T-helper 2 cell treated with Interferon-gamma antibody and Interleukin-4, amounts not matched to agents 5 μg/mL and 100 μg/mL, for 36 hours (primary cell): ENCODE results near the gene POLN.

Experiments used
- DNase-seq: peaks from one replicate; pipeline ENCODE4 v3.0.0; 2021; ENCODE audit warnings: low spot score
- H3K27ac Mint-ChIP-seq: one replicate; pipeline ENCODE4 v1.8.0; 2021; ENCODE audit warnings: mild to moderate bottlenecking, mixed read lengths
- H3K27me3 Mint-ChIP-seq: one replicate; pipeline ENCODE4 v1.8.0; 2021; ENCODE audit warnings: low read depth, mixed read lengths
- H3K36me3 Mint-ChIP-seq: one replicate; pipeline ENCODE4 v1.8.0; 2021; ENCODE audit warnings: low read depth, mixed read lengths
- H3K4me1 Mint-ChIP-seq: one replicate; pipeline ENCODE4 v1.8.0; 2021; ENCODE audit warnings: low read depth, mixed read lengths
- H3K4me3 Mint-ChIP-seq: one replicate; pipeline ENCODE4 v1.8.0; 2022; ENCODE audit warnings: mild to moderate bottlenecking, moderate library complexity, mixed read lengths
- H3K9me3 Mint-ChIP-seq: one replicate; pipeline ENCODE4 v1.8.0; 2021; ENCODE audit warnings: mixed read lengths

The POLN gene

GRCh38 chr4:2262145-2262943 lies 20.4 kb upstream of the POLN start:
- no peaks in the 10 kb centered on the region for H3K36me3 Mint-ChIP-seq
- DNase-seq, result peak; percentile 99
- no peaks in the 10 kb centered on the region for H3K9me3 Mint-ChIP-seq
- peak overlapping the region; percentile 86 for H3K27ac Mint-ChIP-seq
- H3K4me3 Mint-ChIP-seq, result peak overlapping the region; percentile 67
- H3K4me1 Mint-ChIP-seq, result no peaks in the 10 kb centered on the region
- H3K27me3 Mint-ChIP-seq, result no peaks in the 10 kb centered on the region

GRCh38 chr4:2261853-2262144 lies 19.9 kb upstream of the POLN start, which contains the start of gene MXD4:
MXD4 (minus strand) TSS chr4:2262109; CDS start chr4:2261980, 129 bp downstream.
- no peaks in the 10 kb centered on the region for H3K27me3 Mint-ChIP-seq
- H3K4me3 Mint-ChIP-seq, result peak within 1 kb of the TSS; percentile 67
- H3K4me1 Mint-ChIP-seq, result no peaks in the 10 kb centered on the region
- no peaks in the 10 kb centered on the region for H3K36me3 Mint-ChIP-seq
- DNase-seq, result peak; percentile 23
- peak within 1 kb of the TSS; percentile 86 for H3K27ac Mint-ChIP-seq
- no peaks in the 10 kb centered on the region for H3K9me3 Mint-ChIP-seq

GRCh38 chr4:2261110-2261852 lies 19.4 kb upstream of the POLN start:
- Mint-ChIP-seq H3K36me3 (no peaks in the 10 kb centered on the region), H3K4me1 (no peaks in the 10 kb centered on the region), H3K27ac (peak overlapping the region; percentile 49), H3K9me3 (no peaks in the 10 kb centered on the region), H3K27me3 (no peaks in the 10 kb centered on the region), H3K4me3 (peak overlapping the region; percentile 60)
- peak; percentile 72 for DNase-seq

- no peaks in the 10 kb centered on the region for H3K36me3 Mint-ChIP-seq
These were observed 18.6 kb upstream of the POLN start for GRCh38 chr4:2260344-2261109.

DNA sequence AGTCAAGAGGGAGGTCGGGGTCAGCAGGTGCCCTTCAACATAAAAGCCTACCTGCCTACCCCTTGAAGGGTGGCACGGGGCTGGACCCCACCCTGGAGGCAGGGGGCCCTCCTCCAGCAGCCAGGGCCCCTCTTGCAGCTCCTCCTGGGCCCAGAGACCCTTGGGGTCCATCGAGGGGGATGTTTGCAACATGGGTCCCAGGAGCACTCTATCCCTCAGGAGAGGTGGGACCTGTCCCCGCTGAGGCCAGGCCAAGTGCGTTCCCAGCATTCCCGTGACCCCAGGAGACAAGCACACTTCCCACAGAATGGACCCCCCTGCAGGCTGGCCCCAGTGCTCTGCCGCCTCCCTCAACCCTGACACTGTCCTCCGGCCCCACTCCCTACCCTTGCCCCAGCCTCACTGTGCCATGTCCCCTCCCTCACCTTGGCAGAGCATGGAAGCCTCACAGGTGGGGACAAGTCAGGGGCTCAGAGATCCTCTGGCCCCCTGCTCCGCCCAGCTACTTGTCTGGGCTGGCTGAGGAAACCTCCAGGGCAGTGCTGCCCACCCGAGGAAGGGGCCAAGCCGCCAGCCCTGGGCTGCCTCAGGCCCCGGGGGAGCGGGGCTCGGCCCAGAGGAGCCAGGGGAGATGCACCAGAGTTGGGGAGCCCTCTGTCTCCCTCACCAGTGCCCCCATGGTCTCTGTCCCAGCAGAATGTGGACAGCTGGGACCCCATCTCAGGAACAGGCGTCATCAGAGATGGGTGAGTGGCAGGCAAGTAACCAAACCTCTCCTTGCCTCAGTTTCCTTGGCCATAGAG lies 17.8 kb upstream of the POLN start:
- no peaks in the 10 kb centered on the region for H3K4me1 Mint-ChIP-seq
- no peaks in the 10 kb centered on the region for H3K36me3 Mint-ChIP-seq
- H3K4me3 Mint-ChIP-seq, result peak overlapping the region; percentile 21
- H3K27ac Mint-ChIP-seq, result no peak overlapping the region
- no peaks in the 10 kb centered on the region for H3K9me3 Mint-ChIP-seq
- no peak for DNase-seq
- H3K27me3 Mint-ChIP-seq, result no peaks in the 10 kb centered on the region

More at GRCh38 chr4:2260344-2261109, 18.6 kb upstream of the POLN start:
- no peak for DNase-seq
- Mint-ChIP-seq H3K27me3 (no peaks in the 10 kb centered on the region), H3K9me3 (no peaks in the 10 kb centered on the region), H3K27ac (peak overlapping the region; percentile 49), H3K4me1 (no peaks in the 10 kb centered on the region), H3K4me3 (peak overlapping the region; percentile 60)

- Mint-ChIP-seq H3K4me3 (no peak overlapping the region), H3K9me3 (no peaks in the 10 kb centered on the region), H3K36me3 (no peaks in the 10 kb centered on the region), H3K27me3 (no peaks in the 10 kb centered on the region), H3K4me1 (no peaks in the 10 kb centered on the region), H3K27ac (no peak overlapping the region)
- DNase-seq, result no peak
These were observed 17.2 kb upstream of the POLN start for GRCh38 chr4:2259036-2259540.

DNA sequence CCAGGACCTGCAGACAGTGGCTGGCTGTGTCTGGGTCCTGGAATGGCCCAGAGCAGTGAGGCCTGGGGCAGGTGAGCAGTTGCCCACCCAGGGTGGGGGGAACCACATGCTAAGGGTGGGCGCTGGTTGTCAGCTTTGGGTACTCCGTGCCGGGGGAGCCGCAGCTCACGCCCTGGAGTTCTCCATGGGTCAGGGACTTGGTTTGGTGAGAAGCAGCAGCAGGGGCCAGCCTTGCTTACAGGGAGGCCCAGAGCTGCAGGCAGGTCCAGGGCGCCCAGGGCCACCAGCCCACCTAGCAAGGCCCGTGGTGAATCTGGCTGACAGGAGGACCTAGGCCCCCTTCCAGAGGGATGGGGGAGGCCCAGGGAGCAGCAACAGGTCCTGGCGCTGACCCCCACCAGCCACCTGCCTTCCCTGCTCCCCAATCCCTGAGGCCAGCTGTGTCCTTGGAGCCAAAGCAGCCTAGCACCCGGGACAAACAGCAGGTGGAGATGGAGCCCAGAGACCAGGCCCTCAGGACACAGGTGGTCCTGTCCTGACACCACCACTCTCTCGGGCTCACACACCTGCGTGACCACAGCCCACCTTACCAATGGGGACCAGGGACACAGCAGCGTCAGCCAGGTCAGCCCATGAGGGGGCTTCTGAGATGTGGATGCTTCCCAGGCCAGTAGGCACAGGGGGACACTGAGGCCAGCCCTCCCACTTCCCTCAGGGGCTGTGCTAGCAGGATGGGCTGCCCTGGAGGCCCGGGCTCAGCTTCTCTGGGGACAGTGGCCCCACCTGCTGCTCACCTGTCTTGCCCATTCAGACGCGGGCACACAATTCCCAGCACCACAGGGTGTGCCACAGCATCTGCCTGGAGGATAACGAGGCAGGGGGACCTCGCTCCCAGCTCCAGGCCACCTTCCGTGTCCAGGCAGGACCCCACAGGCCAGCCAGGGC lies 16.4 kb upstream of the POLN start:
- no peaks in the 10 kb centered on the region for H3K27me3 Mint-ChIP-seq
- no peak overlapping the region for H3K4me3 Mint-ChIP-seq
- no peaks in the 10 kb centered on the region for H3K4me1 Mint-ChIP-seq
- no peak overlapping the region for H3K27ac Mint-ChIP-seq
- no peaks in the 10 kb centered on the region for H3K9me3 Mint-ChIP-seq
- no peak for DNase-seq
- H3K36me3 Mint-ChIP-seq, result no peaks in the 10 kb centered on the region

GRCh38 chr4:2257361-2258081 lies 15.6 kb upstream of the POLN start:
- no peak for DNase-seq
- H3K27me3 Mint-ChIP-seq, result no peaks in the 10 kb centered on the region
- no peak overlapping the region for H3K4me3 Mint-ChIP-seq
- H3K36me3 Mint-ChIP-seq, result no peaks in the 10 kb centered on the region
- H3K9me3 Mint-ChIP-seq, result no peaks in the 10 kb centered on the region
- H3K4me1 Mint-ChIP-seq, result no peaks in the 10 kb centered on the region
- no peak overlapping the region for H3K27ac Mint-ChIP-seq

DNA sequence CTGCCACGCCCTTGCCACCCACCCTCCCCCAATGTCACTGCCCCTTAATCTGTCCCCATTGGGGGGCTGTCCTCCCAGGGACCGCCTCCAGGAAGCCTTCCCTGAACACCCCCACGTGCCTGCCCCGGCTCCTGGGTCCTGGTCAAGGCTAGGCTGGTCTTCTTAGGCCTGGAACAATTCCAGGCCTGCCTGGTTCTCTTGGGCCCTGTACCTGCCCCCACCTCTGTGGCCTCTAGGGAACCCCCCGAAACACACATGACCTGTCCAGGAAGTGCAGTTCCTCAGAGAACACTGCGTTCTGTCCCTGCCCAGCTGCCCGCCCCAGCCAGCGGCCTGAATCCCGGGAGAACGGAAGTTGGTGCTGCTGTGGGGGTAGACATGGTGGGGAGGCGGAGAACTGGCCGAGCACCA lies 14.9 kb upstream of the POLN start:
- H3K27ac Mint-ChIP-seq, result no peak overlapping the region
- no peaks in the 10 kb centered on the region for H3K4me1 Mint-ChIP-seq
- no peaks in the 10 kb centered on the region for H3K27me3 Mint-ChIP-seq
- no peak overlapping the region for H3K4me3 Mint-ChIP-seq
- no peaks in the 10 kb centered on the region for H3K9me3 Mint-ChIP-seq
- no peak for DNase-seq
- no peaks in the 10 kb centered on the region for H3K36me3 Mint-ChIP-seq

- no peak overlapping the region for H3K4me3 Mint-ChIP-seq
- no peak overlapping the region for H3K27ac Mint-ChIP-seq
- H3K36me3 Mint-ChIP-seq, result no peaks in the 10 kb centered on the region
- H3K9me3 Mint-ChIP-seq, result no peaks in the 10 kb centered on the region
- H3K27me3 Mint-ChIP-seq, result no peaks in the 10 kb centered on the region
- H3K4me1 Mint-ChIP-seq, result no peaks in the 10 kb centered on the region
- DNase-seq, result no peak
These were observed 14.3 kb upstream of the POLN start for GRCh38 chr4:2256156-2256731.

DNA sequence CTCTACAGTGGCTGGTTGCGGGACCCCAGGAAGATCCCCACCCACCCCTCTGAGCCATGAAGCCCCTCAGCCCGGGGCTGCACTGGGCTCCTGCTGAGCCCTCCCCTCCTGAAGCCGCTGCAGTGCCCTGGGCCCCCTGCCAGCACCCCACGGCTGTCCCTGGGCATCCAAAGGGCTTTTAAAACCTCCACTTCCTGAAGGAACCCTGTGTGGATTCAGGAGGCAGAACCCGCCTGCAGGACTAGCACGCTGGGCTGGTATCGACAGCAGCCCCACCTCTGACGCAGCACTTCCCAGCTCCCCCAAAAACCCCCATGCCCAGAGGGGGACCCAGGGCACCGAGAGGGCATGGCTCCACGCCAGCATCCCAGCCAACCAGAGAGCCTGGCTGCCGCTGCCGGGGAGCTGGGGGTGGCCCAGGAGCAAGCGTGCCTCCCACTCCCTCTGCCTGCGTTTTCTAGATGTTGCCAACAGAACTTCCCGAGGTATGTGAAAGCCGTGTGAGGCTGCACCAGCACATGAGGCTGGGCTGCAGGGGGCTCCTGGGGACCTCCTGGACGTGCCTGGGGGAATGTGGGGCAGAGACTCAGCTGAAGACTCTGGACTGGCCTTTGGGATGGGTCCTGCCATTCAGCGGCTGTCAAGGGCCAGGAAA lies 13.7 kb upstream of the POLN start:
- no peak for DNase-seq
- no peak overlapping the region for H3K27ac Mint-ChIP-seq
- no peak overlapping the region for H3K4me3 Mint-ChIP-seq

More for the DNA sequence above, 13.7 kb upstream of the POLN start:
- Mint-ChIP-seq H3K36me3 (no peaks in the 10 kb centered on the region), H3K9me3 (no peaks in the 10 kb centered on the region), H3K27me3 (no peaks in the 10 kb centered on the region), H3K4me1 (no peaks in the 10 kb centered on the region)
